Loucy (cell line): ENCODE measurements around the gene ANKRD49.
A peak's percentile ranks its signal among the peaks of the same experiment; 100 is the strongest.

ENCODE experiments used
- EZH2phosphoT487 ChIP-seq: fragments of 200-600 bp; IDR thresholded peaks from 2 replicates; pipeline ENCODE4 v1.6.1; 2018; ENCODE audit warnings: antibody characterized with exemption, mild to moderate bottlenecking, moderate library complexity, borderline replicate concordance
- TF ChIP-seq, protein P1 (sequence below): fragments of 200-600 bp; sonication (generic); conservative IDR thresholded peaks from 2 replicates; pipeline ENCODE4 v1.5.1; 2014; ENCODE audit warnings: mild to moderate bottlenecking, antibody characterized with exemption, low read length

GRCh38 chr11:94546886-94547285, 53.1 kb downstream of the ANKRD49 start:
- no peak for TF ChIP-seq EZH2phosphoT487
- TF ChIP-seq, protein P1, sequence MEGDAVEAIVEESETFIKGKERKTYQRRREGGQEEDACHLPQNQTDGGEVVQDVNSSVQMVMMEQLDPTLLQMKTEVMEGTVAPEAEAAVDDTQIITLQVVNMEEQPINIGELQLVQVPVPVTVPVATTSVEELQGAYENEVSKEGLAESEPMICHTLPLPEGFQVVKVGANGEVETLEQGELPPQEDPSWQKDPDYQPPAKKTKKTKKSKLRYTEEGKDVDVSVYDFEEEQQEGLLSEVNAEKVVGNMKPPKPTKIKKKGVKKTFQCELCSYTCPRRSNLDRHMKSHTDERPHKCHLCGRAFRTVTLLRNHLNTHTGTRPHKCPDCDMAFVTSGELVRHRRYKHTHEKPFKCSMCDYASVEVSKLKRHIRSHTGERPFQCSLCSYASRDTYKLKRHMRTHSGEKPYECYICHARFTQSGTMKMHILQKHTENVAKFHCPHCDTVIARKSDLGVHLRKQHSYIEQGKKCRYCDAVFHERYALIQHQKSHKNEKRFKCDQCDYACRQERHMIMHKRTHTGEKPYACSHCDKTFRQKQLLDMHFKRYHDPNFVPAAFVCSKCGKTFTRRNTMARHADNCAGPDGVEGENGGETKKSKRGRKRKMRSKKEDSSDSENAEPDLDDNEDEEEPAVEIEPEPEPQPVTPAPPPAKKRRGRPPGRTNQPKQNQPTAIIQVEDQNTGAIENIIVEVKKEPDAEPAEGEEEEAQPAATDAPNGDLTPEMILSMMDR, result peak; percentile 38
